Esophagus squamous epithelium (tissue), 5 donors: ENCODE measurements around the gene ZBED1. TPM values are rescaled to one million over a fixed set of nuclear protein-coding genes. Genes with fewer than 3 reads are reported as not detected.
"Not testable (repeated sequence)": the region's sequence is repeated elsewhere in the genome, so short reads cannot be mapped to it uniquely, and the experiment has no call there.

Experiments
- DNase-seq: peaks from one replicate; lab custom pipeline; 2025; lab: John Stamatoyannopoulos, UW
- H3K27ac ChIP-seq, 4 donors: fragments of 200-600 bp; sonication (generic); one replicate each; pipeline ENCODE4 v1.5.1; 2016 to 2019; ENCODE audit warnings: mild to moderate bottlenecking in 1 of 4
- H3K27me3 ChIP-seq, 4 donors: fragments of 200-600 bp; sonication (generic); 1 replicate in 3 of 4; 2 replicates in 1 of 4; pipeline versions ENCODE4 v1.5.1 to v1.6.0; 2017 to 2021; ENCODE audit warnings: antibody characterized with exemption in 1 of 4
- H3K36me3 ChIP-seq, 3 donors: fragments of 200-600 bp; sonication (generic); one replicate each; pipeline ENCODE4 v1.5.1; 2016 to 2019
- H3K4me1 ChIP-seq, 3 donors: fragments of 200-600 bp; sonication (generic); one replicate each; pipeline ENCODE4 v1.5.1; 2017 to 2019
- H3K4me3 ChIP-seq, 4 donors: fragments of 200-600 bp; sonication (generic); 1 replicate in 3 of 4; 2 replicates in 1 of 4; pipeline ENCODE4 v1.5.1; 2016 to 2019; ENCODE audit warnings: mild to moderate bottlenecking in 2 of 4, moderate library complexity in 1 of 4
- H3K9me3 ChIP-seq, 3 donors: fragments of 200-600 bp; sonication (generic); one replicate each; pipeline ENCODE4 v1.5.1; 2016 to 2019
- POLR2A ChIP-seq, 4 donors: fragments of 450-650 bp; IDR thresholded peaks; one replicate each; pipeline ENCODE4 v1.6.1; 2017; ENCODE audit warnings: antibody characterized with exemption in 4 of 4, mild to moderate bottlenecking in 4 of 4, moderate library complexity in 3 of 4
- WGBS, 2 donors: methylation state at CpG; one replicate each; pipeline ENCODE4 v1.1.5; 2018; 5-methylcytosine and 5-hydroxymethylcytosine counted together
- intact Hi-C: fragments of 100-400 bp; cut with DNase I; formaldehyde crosslinking; loops from one replicate; pipeline ENCODE4 v1.15.0; 2022
- total RNA-seq, 4 donors: library from RNA; depleted of rRNA; stranded (reverse); fragments of >200 nt; gene quantifications; one replicate each; pipeline ENCODE4 v1.1.0, GENCODE V29; 2016
- TF ChIP-seq, protein P1 (sequence below), 6 experiments: fragments of 450-650 bp in 4 of 6; fragments of 200-600 bp in 2 of 6; sonication (generic) in 2 of 6; IDR thresholded peaks; one replicate each; pipeline ENCODE4 v1.5.1; 2016 to 2019; ENCODE audit warnings: antibody characterized with exemption in 6 of 6, mild to moderate bottlenecking in 4 of 6, moderate library complexity in 4 of 6
- donor health status: DM: yes; HTN: yes; CAD: no.

The ZBED1 gene
- total RNA-seq, 4 donors from 2014 or later, result 17.5 to 31.0 (median 25.5) TPM

DNA sequence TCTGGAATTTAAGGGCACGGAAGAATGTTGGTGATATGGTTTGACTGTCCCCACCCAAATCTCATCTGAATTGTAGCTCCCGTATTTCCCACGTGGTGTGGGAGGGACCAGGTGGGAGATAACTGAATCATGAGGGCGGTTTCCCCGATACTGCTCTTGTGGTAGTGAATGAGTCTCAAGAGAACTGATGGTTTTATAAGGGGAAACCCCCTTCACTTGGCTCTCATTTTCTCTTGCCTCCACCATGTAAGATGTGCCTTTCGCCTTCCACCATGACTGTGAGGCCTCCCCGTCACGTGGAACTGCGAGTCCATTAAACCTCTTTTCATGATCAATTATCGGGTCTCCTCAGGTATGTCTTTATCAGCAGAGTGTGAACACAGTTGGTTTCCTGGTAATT lies 25.6 kb upstream of the ZBED1 start:
- no peaks in the 10 kb centered on the region for H3K4me1 ChIP-seq
- no peaks in the 10 kb centered on the region for H3K27me3 ChIP-seq
- H3K9me3 ChIP-seq, result no peaks in the 10 kb centered on the region
- TF ChIP-seq, protein P1, sequence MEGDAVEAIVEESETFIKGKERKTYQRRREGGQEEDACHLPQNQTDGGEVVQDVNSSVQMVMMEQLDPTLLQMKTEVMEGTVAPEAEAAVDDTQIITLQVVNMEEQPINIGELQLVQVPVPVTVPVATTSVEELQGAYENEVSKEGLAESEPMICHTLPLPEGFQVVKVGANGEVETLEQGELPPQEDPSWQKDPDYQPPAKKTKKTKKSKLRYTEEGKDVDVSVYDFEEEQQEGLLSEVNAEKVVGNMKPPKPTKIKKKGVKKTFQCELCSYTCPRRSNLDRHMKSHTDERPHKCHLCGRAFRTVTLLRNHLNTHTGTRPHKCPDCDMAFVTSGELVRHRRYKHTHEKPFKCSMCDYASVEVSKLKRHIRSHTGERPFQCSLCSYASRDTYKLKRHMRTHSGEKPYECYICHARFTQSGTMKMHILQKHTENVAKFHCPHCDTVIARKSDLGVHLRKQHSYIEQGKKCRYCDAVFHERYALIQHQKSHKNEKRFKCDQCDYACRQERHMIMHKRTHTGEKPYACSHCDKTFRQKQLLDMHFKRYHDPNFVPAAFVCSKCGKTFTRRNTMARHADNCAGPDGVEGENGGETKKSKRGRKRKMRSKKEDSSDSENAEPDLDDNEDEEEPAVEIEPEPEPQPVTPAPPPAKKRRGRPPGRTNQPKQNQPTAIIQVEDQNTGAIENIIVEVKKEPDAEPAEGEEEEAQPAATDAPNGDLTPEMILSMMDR (IDR thresholded peaks at IDR 0.05), result no peak
- TF ChIP-seq POLR2A (IDR thresholded peaks at IDR 0.05), result no peak
- intact Hi-C loops, result no loop called here
- H3K36me3 ChIP-seq, result no peaks in the 10 kb centered on the region
- no peak overlapping the region for H3K4me3 ChIP-seq
- H3K27ac ChIP-seq, result no peak overlapping the region
- WGBS, 2 donors, result 81 to 88% methylated on average over 10 of the region's 10 CpGs
- no peak for DNase-seq

DNA sequence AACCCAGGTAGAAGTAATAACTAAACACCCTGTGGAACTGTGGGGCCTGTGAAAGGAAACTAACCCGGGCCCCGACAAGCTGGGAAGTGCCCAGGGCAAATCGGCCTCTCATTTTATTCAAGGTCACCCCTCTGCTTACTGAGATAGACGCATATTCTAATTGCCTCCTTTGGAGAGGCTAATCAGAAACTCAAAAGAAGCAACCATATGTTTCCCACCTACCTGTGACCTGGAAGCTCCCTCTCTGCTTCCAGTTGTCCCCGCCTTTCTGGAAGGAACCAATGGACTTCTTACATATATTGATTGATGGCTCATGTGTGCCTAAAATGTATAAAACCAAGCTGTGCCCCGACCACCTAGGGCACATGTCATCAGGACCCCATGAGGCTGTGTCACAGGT lies 23.1 kb upstream of the ZBED1 start:
- no peak overlapping the region for H3K27ac ChIP-seq
- no peaks in the 10 kb centered on the region for H3K4me1 ChIP-seq
- intact Hi-C loops, result no loop called here
- 55 to 80% methylated on average over 4 to 6 of the region's 6 CpGs for WGBS, 2 donors
- DNase-seq, result no peak
- no peaks in the 10 kb centered on the region for H3K27me3 ChIP-seq
- H3K36me3 ChIP-seq, result no peaks in the 10 kb centered on the region
- no peak overlapping the region for H3K4me3 ChIP-seq
- TF ChIP-seq POLR2A (IDR thresholded peaks at IDR 0.05), result no peak
- TF ChIP-seq, protein P1 (IDR thresholded peaks at IDR 0.05), result no peak
- no peaks in the 10 kb centered on the region for H3K9me3 ChIP-seq

DNA sequence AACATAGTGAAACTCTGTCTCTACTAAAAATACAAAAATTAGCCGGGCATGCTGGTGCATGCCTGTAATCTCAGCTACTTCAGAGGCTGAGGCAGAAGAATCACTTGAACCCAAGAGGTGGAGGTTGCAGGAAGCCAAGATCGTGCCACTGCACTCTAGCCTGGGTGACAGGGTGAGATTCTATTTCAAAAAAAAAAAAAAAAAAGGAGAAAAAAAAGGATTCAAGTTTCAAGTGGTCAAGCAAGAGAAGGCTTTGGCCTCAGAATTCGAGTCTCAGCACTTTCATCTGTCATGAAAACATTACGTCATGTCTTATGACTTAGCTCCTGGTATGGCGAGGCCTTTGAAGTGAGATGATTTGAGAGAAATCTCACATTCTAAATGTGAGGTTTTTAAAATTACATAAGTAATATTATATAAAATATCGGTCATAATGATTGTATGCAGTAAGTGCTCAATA lies 21.2 kb upstream of the ZBED1 start:
- Histone ChIP-seq H3K4me3 (no peak overlapping the region), H3K36me3 (no peaks in the 10 kb centered on the region), H3K4me1 (no peaks in the 10 kb centered on the region), H3K27ac (no peak overlapping the region), H3K27me3 (no peaks in the 10 kb centered on the region), H3K9me3 (no peaks in the 10 kb centered on the region)
- WGBS, 2 donors, result 77 to 79% methylated on average over 5 to 6 of the region's 6 CpGs
- intact Hi-C loops, result no loop called here
- TF ChIP-seq, protein P1 (IDR thresholded peaks at IDR 0.05), result no peak
- DNase-seq, result no peak

DNA sequence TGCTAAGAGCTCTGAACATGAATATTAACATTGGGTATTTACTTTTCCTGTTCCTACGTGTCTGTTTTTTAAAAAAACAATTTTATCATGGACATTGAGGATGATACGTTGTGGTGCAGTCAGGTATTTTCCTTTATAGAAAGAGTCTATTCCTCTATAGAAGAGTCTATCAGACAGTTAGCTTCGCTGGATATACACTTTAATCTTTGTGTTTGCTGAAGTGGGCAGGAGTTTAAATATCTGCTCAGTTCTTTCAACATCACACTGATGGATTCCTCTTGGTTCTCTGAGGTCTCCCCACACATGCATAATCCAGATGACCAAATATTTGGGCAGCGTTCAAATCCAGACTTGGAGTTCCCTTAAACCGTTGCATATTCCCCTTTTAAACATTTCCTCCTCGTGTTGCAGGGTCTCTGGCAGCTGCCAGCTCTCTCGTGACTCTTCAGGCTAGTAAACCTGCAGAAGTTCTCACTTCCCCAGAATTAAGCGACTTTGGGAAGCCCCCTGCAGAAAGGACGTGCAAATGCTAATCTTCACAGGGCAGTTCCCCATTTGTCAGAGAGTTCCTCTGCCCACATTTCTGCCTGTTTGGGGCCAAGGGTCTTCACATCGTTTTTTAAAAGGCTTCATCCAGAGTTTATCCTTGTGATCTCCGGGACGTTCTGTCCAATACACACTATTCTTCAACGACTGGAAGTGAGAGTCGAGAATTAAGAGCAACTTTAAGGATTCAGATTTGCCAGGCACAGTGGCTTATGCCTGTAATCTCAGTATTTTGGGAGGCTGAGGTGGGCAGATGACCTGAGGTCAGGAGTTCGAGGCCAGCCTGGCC lies 20.5 kb upstream of the ZBED1 start:
- intact Hi-C loops, result no loop called here
- no peak for DNase-seq
- Histone ChIP-seq H3K27ac (no peak overlapping the region), H3K36me3 (no peaks in the 10 kb centered on the region), H3K27me3 (no peaks in the 10 kb centered on the region), H3K4me3 (no peak overlapping the region), H3K4me1 (no peaks in the 10 kb centered on the region), H3K9me3 (no peaks in the 10 kb centered on the region)
- TF ChIP-seq, protein P1 (IDR thresholded peaks at IDR 0.05), result no peak
- TF ChIP-seq POLR2A (IDR thresholded peaks at IDR 0.05), result no peak
- WGBS, 2 donors, result 29 to 56% methylated on average over 11 to 15 of the region's 15 CpGs

GRCh38 chrX:2520539-2520938 lies 19.8 kb upstream of the ZBED1 start:
- Histone ChIP-seq H3K4me3 (no peak overlapping the region), H3K27ac (no peak overlapping the region), H3K36me3 (no peaks in the 10 kb centered on the region), H3K9me3 (no peaks in the 10 kb centered on the region), H3K4me1 (no peaks in the 10 kb centered on the region), H3K27me3 (no peaks in the 10 kb centered on the region)
- TF ChIP-seq POLR2A (IDR thresholded peaks at IDR 0.05), result no peak
- TF ChIP-seq, protein P1 (IDR thresholded peaks at IDR 0.05), result no peak
- 92 to 95% methylated on average over 8 of the region's 8 CpGs for WGBS, 2 donors
- intact Hi-C loops, result no loop called here
- no peak for DNase-seq

- H3K27me3 ChIP-seq, DNase-seq, H3K27ac ChIP-seq, H3K4me3 ChIP-seq, H3K9me3 ChIP-seq, H3K36me3 ChIP-seq, H3K4me1 ChIP-seq: not testable (repeated sequence)
- intact Hi-C loops, result loop anchor here (10.0 kb wide), 1 partner anchor 75 kb away; no protein-coding TSS in a partner anchor
- WGBS, 2 donors, result 31 to 66% methylated on average over 3 of the region's 3 CpGs
Measured at GRCh38 chrX:2519638-2520037, 18.9 kb upstream of the ZBED1 start.
